ENCODE data around the gene RGL4.
"Not testable (repeated sequence)": the region's sequence is repeated elsewhere in the genome, so short reads cannot be mapped to it uniquely, and the experiment has no call there.

Gene RGL4

DNA sequence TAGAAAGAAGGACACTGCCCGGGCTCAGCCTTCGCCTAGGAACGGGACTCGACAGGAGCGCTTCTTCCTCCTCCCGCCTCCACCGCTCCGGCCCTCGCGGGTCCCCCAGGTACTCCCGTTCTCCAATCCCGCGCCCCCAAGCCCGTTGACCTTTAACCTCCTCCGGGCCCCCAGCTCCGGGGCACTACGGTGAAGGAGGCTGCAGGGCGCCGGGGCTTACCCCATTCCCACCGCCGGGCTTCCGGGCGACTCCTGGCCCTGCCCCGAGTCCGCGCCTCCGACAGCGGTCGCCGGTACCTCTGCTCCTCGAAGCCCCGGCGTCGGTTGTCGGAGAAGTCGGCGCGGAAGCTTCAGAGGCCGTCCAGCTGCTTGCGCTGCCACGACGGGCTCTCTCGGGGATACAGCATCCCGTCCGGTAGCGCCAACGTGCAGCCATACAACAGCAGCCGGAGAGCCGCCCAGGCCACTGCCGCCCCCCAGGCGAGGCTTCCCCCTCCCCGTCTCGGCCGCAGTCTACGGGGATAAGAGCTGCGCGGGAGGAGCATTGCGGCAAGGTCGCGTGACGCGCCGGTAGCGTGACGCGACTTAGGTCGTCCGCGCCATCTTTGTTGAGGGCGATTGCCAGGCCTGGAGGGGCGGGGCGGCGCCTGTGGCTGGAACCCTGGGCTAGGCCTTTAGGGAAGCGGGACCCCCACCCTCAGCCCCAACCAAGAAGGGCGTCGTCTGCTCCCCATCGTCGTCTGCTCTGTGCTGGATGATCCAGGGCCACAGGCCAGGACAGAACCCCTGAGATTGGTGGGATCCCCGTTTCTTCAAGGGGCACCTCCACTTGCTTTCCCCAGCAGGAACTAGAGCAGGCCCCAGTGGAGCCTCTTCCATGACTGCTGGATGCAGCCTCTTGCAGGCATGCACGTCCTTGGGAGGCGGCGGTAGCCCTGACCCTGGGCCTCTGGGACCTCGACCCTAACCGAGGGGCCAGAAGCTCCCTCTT, 26.3 kb downstream of the RGL4 start:
- intact Hi-C loops (cut with DNase I), result no loop called here
- DNase-seq, result peak; percentile 81 to 97 (median 91)

DNA sequence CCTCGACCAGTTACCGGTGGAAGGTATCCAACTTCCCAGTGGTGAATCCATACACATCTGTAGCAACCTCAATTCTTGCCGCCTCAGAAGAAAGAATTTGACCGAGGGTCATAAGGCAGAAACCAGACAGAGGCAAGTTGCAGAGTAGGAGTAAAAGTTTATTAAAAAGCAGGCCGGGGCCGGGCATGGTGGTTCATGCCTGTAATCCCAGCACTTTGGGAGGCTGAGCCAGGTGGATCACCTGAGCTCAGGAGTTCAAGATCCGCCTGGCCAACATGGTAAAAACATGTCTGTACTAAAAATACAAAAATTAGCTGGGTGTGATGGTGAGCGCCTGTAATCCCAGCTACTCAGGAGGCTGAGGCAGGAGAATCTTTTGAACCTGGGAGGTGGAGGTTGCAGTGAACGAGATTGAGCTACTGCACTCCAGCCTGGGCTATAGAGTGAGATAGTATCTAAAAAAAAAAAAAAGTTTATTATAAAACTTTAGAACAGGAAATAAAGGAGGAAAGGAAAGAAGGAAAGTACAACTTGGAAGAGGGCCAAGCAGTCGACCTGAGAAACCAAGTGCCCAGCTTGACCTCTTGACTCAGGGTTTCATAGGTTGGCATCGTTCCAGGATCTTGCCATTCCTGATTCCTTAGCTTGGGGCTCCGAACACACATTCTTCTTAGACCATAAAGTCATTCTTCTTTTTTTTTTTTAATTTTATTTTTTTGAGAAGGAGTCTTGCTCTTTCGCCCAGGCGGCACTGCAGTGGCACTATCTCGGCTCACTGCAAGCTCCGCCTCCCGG, 27.8 kb downstream of the RGL4 start:
- intact Hi-C loops (cut with DNase I), result no loop called here
- DNase-seq, result peak in 1 of 42 donors; percentile 13

DNA sequence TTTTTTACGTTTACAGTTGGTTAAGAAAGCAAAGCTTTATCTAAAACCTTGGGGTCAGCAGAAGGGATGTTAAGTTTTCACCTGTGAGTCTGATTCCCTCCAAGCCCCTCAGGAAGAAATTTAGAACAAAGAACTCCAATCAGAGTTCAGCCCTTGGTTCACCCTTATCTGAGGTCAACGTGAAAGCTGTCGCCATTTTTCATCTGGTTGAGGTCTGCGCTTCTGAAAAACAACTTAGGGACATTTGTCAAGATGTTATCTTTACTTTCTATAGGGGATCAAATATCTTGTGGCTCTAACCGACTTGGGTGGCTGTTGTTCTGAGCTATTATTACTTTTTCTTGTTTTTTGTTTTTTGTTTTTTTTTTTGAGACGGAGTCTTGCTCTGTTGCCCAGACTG, 30.0 kb downstream of the RGL4 start:
- no peak for DNase-seq
- intact Hi-C loops (cut with DNase I), result no loop called here

DNA sequence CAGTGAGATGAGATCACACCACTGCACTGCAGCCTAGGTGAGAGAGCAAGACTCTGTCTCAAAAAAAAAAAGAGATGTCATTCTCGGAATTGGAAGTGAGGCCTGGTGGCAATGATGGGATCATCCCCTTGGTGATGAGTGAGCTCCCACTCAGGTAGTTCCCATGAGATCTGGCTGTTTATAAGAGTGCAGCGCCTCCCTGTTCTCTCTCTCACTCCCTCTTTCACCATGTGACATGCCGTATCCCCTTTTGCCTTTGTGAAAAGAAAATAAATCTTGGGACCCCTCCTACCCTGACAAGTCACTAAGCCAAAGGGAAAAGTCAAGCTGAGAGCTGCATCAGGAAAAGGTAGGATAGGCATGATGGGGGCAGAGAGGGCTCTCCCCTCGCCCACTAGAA, 31.3 kb downstream of the RGL4 start:
- no peak for DNase-seq
- intact Hi-C loops (cut with DNase I), result no loop called here

DNA sequence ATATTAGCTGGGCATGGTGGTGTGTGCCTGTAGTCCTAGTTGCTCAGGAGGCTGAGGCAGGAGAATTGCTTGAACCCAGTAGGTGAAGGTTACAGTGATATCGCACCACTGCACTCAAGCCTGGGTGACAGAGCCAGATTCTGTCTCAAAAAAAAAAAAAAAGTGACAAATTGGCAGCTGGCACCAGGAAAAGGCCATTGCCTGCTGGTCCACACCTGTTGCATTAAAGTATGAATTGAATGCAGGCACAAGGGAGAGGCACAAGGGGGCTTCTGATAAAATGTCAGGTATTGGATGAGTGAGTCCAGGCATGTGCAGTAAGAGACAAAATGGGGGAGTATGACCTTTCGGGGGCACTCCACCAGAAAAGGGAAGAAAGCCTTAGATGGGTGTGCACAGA, 31.9 kb downstream of the RGL4 start:
- DNase-seq, result no peak
- intact Hi-C loops (cut with DNase I), result no loop called here

DNA sequence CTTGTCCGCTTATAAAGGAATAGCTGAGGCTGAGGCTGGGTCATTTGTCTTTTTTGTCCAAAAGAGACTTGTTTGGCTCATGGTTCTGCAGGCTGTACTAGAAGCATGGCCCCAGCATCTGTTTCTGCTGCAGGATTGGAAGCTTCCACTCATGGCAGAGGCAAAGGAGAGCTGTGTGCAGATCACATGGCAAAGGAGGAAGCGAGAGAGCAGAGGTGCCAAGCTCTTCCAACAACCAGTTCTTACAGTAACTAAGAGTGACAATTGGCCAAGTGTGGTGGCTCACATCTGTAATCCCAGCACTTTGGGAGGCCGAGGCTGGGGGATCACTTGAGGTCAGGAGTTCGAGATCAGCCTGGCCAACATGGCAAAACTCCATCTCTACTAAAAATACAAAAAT, 37.3 kb downstream of the RGL4 start:
- DNase-seq, result peak in 4 of 42 donors; percentile 17 to 32 (median 24)
- intact Hi-C loops (cut with DNase I), result not testable (repeated sequence)

DNA sequence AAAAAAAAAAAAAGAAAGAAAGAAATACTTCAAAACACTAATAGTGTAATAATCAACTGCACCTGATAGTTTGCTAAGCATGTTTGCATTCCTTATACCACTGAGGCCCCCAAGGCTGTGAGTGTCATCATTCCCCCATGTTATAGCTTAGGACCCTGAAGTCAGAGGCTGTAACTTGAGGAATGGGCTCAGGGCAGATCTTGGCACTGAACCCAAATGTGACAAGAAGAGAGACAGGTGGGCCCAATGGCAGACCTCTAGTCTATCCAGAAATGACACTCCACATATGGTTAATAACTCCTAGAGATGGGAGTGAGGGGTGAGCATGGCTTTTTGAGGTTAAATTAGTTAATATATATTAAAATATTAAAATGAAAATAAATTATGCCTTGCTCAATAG, 46.9 kb downstream of the RGL4 start:
- intact Hi-C loops (cut with DNase I), result no loop called here
- no peak for DNase-seq

DNA sequence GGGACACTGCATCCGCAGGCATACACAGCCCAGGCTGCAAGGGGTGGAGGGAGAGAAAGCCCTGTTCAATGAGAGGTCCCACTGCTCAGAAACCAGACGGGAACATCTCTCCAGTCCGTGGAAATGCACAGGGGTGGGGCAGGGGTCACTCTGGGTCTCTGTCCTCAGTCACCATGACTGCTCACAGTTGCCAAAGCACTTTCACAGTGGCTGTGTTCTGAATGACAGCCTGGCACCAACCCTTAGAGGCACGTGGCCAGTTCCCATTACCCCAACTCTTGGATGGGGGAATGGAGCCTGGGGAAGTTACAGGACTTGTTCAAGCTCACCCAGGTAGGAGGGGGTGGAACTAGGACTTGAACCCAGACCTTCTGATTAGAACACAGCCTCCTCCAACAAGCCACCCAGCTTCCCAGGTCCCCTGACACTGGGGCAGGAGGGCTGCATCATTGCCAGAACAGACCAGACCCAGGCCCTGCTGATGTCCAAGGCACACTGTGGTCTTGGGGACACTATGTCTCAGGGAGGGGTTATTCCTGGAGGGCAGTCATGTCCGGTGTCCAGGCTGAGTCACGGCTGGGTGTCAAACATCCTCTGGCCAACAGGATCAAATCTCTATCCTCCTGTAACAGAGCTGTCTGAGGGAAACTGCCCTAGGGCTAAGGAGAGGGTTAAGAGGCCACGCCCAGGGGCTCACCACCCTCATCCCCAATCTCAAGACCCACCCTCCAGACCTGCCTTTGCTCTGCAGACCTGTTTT, 51.9 kb downstream of the RGL4 start:
- intact Hi-C loops (cut with DNase I), result no loop called here
- DNase-seq, result peak in 8 of 42 donors; percentile 11 to 57 (median 32)

DNA sequence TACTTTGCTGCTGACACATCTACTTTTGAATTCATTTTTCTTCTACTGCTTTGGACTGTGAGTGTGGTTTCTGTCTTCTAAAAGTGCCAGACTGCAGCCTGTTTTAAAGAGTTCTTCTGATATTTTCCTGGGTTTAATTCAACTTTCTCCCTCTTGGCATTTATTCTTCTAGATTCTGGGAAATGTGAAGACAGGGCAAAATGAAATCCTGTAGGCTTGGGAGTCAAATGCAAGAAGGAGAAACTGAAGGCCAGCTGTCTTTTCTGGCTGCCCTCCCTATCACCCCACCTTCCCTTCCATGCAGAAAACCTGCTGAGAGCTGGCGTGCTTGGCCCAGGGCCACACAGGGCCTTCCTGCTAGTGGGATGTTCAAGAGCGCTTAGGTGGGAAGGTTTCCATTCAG, 52.5 kb downstream of the RGL4 start:
- intact Hi-C loops (cut with DNase I), result no loop called here

DNA sequence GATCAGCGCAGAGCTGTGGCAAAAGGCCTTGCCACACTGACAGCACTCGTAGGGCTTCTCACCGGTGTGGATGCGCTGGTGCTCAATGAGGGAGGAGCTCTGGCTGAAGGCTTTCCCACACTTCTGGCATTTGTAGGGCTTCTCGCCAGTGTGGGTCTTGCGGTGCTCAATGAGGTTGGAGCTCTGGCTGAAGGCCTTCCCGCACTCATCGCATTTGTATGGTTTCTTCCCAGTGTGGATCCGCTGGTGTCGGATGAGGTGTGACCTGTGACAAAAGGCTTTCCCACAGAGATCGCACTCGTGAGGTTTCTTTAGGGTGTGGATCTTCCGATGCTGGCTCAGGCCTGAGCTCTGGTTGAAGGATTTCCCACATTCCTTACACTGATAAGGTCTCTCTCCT, 53.2 kb downstream of the RGL4 start:
- no peak for DNase-seq
- intact Hi-C loops (cut with DNase I), result no loop called here

More for the DNA sequence above, 52.5 kb downstream of the RGL4 start:
- no peak for DNase-seq

DNA sequence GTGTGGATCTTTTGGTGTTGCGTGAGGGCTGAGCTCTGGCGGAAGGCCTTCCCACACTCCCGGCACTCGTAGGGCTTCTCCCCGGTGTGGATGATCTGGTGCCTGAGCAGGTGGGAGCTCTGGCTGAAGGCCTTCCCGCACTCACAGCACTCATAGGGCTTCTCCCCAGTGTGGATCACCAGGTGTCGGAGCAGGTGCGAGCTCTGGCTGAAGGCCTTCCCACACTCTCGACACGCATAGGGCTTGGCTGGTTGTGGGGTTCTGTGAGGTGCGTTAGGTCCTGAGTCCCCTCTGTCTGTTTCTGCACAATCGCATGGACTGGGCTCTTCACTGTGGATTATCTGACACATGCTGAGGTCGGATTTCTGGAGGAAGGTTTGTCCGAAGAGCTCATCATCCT, 53.7 kb downstream of the RGL4 start:
- DNase-seq, result no peak
- intact Hi-C loops (cut with DNase I), result no loop called here

DNA sequence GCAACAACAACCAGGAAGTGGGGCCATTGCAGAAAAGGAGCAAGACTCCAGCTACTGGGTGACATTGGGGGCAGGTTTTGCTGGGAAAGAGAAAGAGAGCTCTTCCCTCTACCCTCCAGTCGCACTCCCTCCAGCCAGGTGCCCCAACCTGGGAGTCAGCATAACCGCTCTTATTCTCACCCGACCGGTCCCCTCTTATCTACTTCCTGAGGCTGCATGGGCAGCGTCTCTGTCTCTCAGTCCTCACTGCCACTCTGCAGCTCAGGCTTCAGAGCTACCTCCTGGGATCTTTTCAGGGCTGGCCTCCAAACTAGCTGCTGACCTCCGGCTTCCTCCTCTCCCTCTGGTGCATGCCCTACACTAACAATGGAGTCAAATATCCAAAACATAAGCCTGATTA, 55.0 kb downstream of the RGL4 start:
- no peak for DNase-seq
- intact Hi-C loops (cut with DNase I), result no loop called here

Measured in head of caudate nucleus (tissue), 42 donors.